NCI-H1048 (cell line): ENCODE results near the gene COA7.
"Not testable (repeated sequence)": the region's sequence is repeated elsewhere in the genome, so short reads cannot be mapped to it uniquely, and the experiment has no call there.

Experiments used
- DNase-seq: peaks from one replicate; lab custom pipeline; 2025; lab: John Stamatoyannopoulos, UW

COA7 gene

GRCh38 chr1:52706136-52706670 is 8.1 kb upstream of the COA7 start:
- no peak for DNase-seq

GRCh38 chr1:52702886-52703787 is 5.0 kb upstream of the COA7 start:
- no peak for DNase-seq

GRCh38 chr1:52695627-52696026 is 2.5 kb downstream of the COA7 start:
- no peak for DNase-seq

DNA sequence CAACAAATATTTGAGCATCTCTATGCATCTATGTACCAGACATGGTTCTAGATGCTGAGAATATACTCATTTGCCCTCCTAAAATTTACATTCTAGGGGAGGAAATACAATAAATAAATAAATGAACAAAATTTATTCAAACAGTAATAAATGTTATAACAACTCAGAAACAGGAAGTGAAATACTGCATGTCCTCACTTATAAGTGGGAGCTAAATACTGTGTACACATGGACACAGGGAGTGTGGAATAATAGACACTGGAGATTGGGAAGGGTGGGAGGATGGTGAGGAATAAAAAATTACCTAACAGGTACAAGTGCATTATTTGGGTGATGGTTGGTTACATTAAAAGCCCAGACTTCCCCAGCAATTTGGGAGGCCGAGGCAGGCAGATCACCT is 4.3 kb downstream of the COA7 start:
- DNase-seq, result no peak

DNA sequence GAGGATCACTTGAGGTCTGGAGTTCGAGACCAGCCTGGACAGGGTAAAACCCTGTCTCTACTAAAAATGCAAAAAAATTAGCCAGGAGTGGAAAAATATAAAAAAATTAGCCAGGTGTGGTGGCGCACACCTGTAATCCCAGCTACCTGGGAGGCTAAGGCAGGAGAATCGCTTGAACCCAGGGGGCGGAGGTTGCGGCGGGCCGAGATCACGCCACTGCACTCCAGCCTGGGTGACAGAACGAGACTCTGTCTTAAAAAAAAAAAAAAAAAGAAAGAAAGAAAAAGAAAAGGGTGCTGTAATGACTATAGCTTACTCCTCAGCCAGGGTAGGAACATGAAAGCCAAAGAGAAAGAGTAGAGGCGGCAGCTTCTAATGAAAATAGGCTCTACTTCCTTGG is 4.8 kb downstream of the COA7 start:
- DNase-seq, result not testable (repeated sequence)

DNA sequence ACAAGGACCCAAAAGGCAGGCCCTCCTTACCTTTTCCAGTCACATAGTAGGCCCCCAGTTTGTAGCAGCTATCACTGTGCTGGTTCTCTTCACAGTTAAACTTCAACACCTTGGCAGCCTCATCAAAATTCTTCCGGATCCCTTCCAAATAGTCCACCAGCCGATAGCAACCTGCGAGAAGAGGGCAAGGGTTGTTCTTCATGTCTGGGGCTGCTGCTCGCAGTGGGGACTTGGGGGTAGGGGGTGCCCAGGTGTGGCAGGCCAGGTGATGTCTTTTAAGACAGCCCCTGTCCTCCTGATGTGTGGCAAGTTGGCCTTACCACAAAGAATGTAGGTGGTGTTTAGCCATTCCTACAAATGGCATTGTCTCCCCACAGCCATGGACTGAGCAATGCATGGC is 5.5 kb downstream of the COA7 start:
- DNase-seq, result no peak

- no peak for DNase-seq
These were observed 6.3 kb downstream of the COA7 start for GRCh38 chr1:52691821-52692220.

- no peak for DNase-seq
These were observed 11.3 kb downstream of the COA7 start for GRCh38 chr1:52686830-52687229.

- not testable (repeated sequence) for DNase-seq
These were observed 11.8 kb downstream of the COA7 start for GRCh38 chr1:52686261-52686751.

GRCh38 chr1:52684545-52684944 is 13.6 kb downstream of the COA7 start:
- DNase-seq, result no peak

GRCh38 chr1:52683367-52683940 is 14.7 kb downstream of the COA7 start:
- DNase-seq, result no peak

DNA sequence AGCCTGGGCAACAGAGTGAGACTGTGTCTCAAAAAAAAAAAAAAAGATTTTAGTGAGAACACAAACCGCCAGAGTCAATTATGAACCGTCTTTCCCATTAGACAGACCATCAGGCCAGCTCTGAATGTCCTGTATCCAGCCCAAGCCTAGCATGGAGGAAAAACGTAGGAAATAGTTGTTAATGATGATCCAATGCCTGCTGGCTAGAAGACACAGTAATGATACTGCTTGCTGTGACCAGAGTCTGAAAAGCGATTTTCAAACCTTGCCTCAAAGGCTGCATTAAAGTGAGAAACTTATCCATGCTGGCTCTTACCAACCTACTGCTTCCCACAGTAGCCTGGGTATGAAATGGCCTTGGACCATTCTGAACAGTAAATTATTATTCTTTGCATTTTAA is 17.0 kb downstream of the COA7 start:
- no peak for DNase-seq

DNA sequence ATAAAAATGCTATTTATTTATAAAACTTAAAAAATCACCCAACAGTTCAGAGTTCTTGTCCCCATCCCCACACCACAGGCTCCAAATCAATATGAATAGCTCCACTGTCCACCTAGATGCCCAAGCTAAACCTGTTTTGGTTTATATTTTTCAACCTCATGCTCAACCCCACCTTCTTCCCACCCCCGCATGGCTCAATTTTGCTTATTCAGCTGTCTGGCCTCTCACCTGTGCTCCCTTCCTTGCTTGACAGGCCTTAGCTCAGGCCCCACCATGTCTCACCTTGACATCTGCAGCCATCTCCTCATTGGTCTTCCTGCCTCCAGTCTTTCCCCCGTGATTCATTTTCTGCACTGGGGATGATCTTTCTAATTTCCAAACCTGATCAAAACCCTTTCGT is 17.8 kb downstream of the COA7 start:
- no peak for DNase-seq

DNA sequence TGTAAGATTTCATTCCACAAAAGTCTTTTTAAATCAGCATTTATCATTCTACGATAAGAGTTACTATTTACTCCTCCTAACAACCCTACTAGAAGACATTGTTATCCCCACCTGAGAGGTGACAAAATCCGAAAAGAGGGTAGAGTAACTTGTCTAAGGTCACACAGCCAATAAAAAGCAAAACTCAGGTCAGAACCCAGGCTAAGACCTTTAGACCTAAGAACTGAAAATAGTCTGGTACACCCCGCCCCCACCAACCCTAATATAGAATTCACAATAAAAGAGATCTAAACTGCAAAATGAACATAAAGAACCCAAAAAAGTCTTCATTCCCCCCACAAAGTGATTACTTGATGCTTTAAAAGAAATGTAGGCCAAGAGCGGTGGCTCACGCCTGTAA is 18.6 kb downstream of the COA7 start:
- DNase-seq, result no peak

DNA sequence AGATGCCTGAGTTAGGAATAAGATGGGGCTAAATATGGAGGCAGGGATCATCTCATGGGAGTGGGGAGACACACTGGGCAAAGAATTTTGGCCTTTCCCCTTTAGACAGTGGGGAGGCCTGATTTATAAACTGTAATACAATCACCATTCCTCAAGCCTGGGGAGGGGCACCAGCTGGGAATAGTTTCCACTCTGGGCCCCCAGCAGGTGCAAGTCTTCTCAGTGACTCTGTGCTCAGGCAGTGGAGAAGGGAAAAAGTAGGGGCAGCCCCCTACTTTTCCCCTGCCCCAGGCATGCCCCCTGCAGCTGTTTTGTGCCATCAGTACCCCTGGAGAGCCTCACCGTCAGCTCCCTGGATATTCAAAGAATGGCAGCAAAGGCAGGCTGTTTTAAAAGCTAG is 19.1 kb downstream of the COA7 start:
- no peak for DNase-seq

DNA sequence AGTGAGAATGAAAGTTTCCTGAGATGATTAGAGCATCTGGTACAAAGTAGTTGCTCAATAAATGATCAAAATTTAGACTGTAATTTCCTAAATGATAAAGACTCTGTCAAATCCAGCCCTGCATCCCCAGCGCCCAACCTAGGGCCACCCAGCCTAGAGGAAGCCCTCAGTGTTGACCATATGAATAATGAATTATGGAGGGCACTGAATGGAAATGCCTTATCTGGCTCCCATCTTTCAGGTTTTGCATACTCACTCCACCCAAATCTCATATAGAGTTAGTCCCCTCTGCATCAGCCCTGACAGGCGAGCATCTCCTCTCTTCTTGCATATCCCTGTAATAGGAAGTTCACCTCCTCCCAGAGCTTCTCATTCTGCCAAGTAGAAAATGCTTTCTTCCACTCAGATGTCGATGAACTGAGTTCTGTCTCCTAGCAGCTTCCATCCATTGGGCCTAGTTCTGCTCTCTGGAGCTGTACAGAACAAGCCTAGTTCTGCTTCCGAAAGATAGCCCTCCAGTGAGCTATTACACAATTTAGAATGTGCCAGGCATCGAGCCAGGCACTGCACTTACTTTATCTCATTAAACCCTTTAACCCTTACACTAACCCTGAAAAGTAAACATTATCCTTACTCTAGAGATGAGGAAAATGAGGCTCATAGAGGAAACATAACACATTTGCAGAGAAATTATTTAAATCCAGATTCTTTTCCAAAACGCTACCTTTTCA is 20.9 kb downstream of the COA7 start:
- DNase-seq, result no peak

- DNase-seq, result no peak
These were observed 21.8 kb downstream of the COA7 start for GRCh38 chr1:52676249-52676903.

DNA sequence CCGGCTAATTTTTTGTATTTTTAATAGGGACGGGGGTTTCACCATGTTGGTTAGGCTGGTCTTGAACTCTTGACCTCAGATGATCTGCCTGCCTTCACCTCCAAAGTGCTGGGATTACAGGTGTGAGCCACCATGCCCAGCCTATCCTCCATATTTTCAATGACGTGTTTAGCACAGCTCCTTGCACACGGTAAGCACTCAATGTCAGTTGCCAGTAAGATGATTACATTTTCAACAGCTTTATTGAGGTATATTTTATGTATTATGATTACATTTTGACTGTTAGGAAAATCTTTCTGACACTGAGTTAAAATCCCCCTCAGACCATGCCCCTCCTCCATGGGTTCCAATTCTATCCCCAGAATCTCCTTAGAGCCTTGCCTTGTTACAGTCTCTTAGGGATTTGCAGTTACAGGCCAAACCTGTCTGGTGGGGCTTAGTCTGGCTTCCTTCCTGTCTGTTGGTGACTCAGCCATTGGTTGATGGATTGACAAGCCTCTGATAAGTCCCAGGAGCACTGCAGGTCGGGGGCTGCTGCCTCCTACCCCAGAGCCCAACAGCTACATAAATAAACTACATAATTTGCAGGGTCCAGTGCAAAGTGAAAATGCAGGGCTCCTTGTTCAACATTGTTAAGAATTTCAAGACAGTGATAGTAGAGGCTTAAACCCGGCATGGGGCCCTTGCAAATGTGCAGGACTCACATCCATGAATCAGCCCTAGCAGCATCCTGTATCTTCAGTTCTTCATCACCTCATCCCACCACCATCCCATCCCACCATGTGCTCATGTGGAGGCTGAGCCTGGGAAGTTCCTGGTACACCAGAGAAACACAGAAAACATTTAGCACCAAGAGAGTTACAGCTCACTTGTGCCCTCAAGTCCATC is 23.4 kb downstream of the COA7 start:
- DNase-seq, result no peak

DNA sequence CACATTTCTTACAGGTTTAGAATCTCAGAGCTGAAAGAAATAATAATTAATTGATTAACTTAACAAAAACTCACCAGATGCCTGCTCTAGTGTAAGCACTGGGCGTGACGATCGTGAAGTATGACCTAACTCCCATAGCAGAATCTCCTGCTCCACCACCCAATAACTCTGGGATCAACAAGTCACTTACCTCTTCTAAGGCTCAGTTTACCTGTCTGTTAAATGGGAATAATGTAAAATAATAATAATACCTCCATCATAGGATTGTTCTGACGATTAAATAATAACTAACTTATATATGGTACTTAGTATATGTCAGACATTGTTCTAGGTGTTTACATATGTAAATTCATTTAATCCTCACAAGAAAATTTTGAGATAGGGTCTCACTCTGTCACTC is 24.6 kb downstream of the COA7 start:
- DNase-seq, result no peak

DNA sequence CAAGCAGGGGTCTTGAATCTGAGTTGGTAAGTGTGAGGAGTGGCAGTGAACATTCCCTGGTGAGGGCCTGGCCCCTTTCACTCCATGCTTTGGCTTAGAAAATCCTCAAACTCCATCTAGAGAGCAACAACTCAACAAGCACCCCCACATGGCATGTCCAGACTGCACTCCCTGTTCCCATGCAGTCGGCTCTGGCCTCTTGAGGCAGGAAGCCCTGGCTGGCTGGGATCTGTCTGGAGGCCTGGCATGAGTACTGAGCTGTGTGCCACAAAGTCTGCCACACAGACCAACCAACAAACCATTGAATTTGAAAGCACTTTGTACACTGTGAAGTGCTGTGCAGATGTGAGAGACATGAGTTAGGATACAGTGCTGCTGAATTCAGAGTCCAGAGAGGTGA is 25.2 kb downstream of the COA7 start:
- DNase-seq, result no peak

DNA sequence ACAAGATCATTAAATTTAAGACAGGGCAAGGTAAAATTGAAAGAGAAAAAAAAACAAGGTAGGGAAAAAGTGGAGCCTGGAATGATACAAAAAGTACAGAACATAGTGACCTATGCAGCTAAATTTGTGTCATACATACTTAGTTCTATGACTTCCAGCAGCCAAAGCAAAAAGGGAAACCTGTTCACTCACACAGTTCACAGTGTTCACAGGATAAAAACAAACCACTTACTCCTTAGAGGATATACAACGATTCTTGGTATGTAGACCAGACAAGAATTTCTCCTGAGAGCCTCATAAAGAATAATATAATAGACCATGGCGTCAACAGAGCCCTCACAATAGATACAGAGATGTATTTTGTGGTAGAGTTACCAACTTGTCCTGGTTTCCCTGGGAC is 27.5 kb downstream of the COA7 start:
- no peak for DNase-seq
